Measurements from ENCODE around the gene MYO3B.

MYO3B gene

GRCh38 chr2:170201275-170201674 lies 23.3 kb downstream of the MYO3B start:
- no peak for TF ChIP-seq CTCF (IDR thresholded peaks at IDR 0.05; ENCODE audit: low read length, missing control alignments)
- no peak overlapping the region for H3K4me3 ChIP-seq (replicated peaks; ENCODE audit: low read depth, low read length)
- no peak for DNase-seq (ENCODE audit: low read depth)

- DNase-seq (ENCODE audit: low read depth) = no peak
- no peak for TF ChIP-seq CTCF (IDR thresholded peaks at IDR 0.05; ENCODE audit: low read length, missing control alignments)
- H3K4me3 ChIP-seq (replicated peaks; ENCODE audit: low read depth, low read length) = no peak overlapping the region
Observed at GRCh38 chr2:170201734-170202393, 23.9 kb downstream of the MYO3B start.

- no peak overlapping the region for H3K4me3 ChIP-seq (replicated peaks; ENCODE audit: low read depth, low read length)
- no peak for DNase-seq (ENCODE audit: low read depth)
- TF ChIP-seq CTCF (IDR thresholded peaks at IDR 0.05; ENCODE audit: low read length, missing control alignments) = no peak
Observed at GRCh38 chr2:170202437-170202836, 24.5 kb downstream of the MYO3B start.

GRCh38 chr2:170204298-170204951 lies 26.5 kb downstream of the MYO3B start:
- no peak for DNase-seq (ENCODE audit: low read depth)
- H3K4me3 ChIP-seq (replicated peaks; ENCODE audit: low read depth, low read length) = no peak overlapping the region
- no peak for TF ChIP-seq CTCF (IDR thresholded peaks at IDR 0.05; ENCODE audit: low read length, missing control alignments)

- TF ChIP-seq CTCF (IDR thresholded peaks at IDR 0.05; ENCODE audit: low read length, missing control alignments) = no peak
- no peak for DNase-seq (ENCODE audit: low read depth)
- no peak overlapping the region for H3K4me3 ChIP-seq (replicated peaks; ENCODE audit: low read depth, low read length)
Observed at GRCh38 chr2:170206246-170206645, 28.3 kb downstream of the MYO3B start.

- H3K4me3 ChIP-seq (replicated peaks; ENCODE audit: low read depth, low read length) = no peak overlapping the region
- TF ChIP-seq CTCF (IDR thresholded peaks at IDR 0.05; ENCODE audit: low read length, missing control alignments) = no peak
- DNase-seq (ENCODE audit: low read depth) = no peak
Observed at GRCh38 chr2:170206805-170207407, 29.0 kb downstream of the MYO3B start.
